Vagina (tissue), 2 donors: ENCODE data around the gene KRT74. TPM values are rescaled to one million over a fixed set of nuclear protein-coding genes. Genes with fewer than 3 reads are reported as not detected.
A peak's percentile ranks its signal among the peaks of the same experiment; 100 is the strongest.

Experiments used
- DNase-seq, 2 donors: peaks; one replicate each; pipeline ENCODE4 v3.0.0-alpha.2; 2017; ENCODE audit errors: extremely low spot score in 2 of 2
- H3K27ac ChIP-seq: fragments of 200-600 bp; sonication (generic); one replicate; pipeline ENCODE4 v1.5.1; 2019
- H3K27me3 ChIP-seq: fragments of 200-600 bp; sonication (generic); one replicate; pipeline ENCODE4 v1.5.1; 2019
- H3K36me3 ChIP-seq, 2 donors: fragments of 200-600 bp; sonication (generic); one replicate each; pipeline ENCODE4 v1.5.1; 2017 to 2019
- H3K4me1 ChIP-seq: fragments of 200-600 bp; sonication (generic); one replicate; pipeline ENCODE4 v1.5.1; 2019
- H3K4me3 ChIP-seq, 2 donors: fragments of 200-600 bp; sonication (generic); 1 replicate in 1 of 2; 2 replicates in 1 of 2; pipeline ENCODE4 v1.5.1; 2016 to 2019
- H3K9me3 ChIP-seq: fragments of 200-600 bp; sonication (generic); one replicate; pipeline ENCODE4 v1.5.1; 2019
- POLR2A ChIP-seq, 2 donors: fragments of 450-650 bp; IDR thresholded peaks; one replicate each; pipeline ENCODE4 v1.6.1; 2017; ENCODE audit warnings: antibody characterized with exemption in 2 of 2, mild to moderate bottlenecking in 2 of 2, moderate library complexity in 2 of 2
- POLR2AphosphoS5 ChIP-seq, 2 donors: sonication (generic); formaldehyde crosslinking; IDR thresholded peaks; one replicate each; pipeline ENCODE4 v1.9.0; 2017; ENCODE audit warnings: antibody characterized with exemption in 2 of 2, mild to moderate bottlenecking in 2 of 2, low read depth in 1 of 2; ENCODE audit not compliant: insufficient read depth in 1 of 2
- intact Hi-C: fragments of 100-400 bp; cut with DNase I; formaldehyde crosslinking; loops from one replicate; pipeline ENCODE4 v1.15.1; 2023
- total RNA-seq: library from RNA; depleted of rRNA; stranded (reverse); fragments of >200 nt; gene quantifications from one replicate; pipeline ENCODE4 v1.2.3, GENCODE V29; 2016
- TF ChIP-seq, protein P1 (sequence below), 3 experiments: fragments of 450-650 bp in 2 of 3; fragments of 200-600 bp in 1 of 3; sonication (generic) in 1 of 3; IDR thresholded peaks; one replicate each; pipeline ENCODE4 v1.5.1; 2017 to 2019; ENCODE audit warnings: antibody characterized with exemption in 3 of 3, mild to moderate bottlenecking in 2 of 3, moderate library complexity in 2 of 3

The KRT74 gene
- total RNA-seq, 1 donor from 2014 or later: not detected

DNA sequence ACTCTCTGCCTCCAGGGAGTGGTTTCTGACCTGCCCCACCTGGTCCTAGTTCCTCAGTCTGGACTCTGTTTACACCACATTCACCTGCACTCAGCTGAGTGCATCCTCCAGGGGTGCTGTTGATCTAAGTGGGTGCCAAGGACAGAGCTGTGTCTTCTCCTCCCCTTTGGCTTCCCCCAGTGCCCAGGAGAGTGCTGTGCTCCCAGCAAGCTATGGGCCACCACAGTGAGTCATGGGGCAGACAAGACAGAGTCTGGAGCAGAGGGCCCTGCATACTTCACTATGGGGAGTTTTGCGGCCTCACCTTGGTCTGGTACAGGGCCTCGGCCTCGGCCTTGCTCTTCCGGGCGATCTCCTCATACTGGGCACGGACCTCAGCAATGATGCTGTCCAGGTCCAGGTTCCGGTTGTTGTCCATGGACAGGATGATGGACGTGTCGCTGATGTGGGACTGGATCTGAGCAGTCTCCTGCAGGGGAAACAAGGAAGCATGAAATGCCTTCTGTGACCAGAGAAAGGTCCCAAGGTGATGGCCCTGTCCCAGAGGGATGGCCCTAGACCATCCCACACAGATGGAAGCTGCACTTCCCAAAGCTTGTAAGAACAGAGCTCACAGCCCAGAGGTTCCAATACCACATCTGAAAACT is 39.9 kb upstream of the KRT74 start:
- no peak overlapping the region for H3K4me3 ChIP-seq
- H3K36me3 ChIP-seq: no peaks in the 10 kb centered on the region
- no peaks in the 10 kb centered on the region for H3K9me3 ChIP-seq
- DNase-seq: peak; percentile 18 to 64
- no peak overlapping the region for H3K27ac ChIP-seq
- H3K27me3 ChIP-seq: no peaks in the 10 kb centered on the region
- H3K4me1 ChIP-seq: no peaks in the 10 kb centered on the region
- TF ChIP-seq, protein P1, sequence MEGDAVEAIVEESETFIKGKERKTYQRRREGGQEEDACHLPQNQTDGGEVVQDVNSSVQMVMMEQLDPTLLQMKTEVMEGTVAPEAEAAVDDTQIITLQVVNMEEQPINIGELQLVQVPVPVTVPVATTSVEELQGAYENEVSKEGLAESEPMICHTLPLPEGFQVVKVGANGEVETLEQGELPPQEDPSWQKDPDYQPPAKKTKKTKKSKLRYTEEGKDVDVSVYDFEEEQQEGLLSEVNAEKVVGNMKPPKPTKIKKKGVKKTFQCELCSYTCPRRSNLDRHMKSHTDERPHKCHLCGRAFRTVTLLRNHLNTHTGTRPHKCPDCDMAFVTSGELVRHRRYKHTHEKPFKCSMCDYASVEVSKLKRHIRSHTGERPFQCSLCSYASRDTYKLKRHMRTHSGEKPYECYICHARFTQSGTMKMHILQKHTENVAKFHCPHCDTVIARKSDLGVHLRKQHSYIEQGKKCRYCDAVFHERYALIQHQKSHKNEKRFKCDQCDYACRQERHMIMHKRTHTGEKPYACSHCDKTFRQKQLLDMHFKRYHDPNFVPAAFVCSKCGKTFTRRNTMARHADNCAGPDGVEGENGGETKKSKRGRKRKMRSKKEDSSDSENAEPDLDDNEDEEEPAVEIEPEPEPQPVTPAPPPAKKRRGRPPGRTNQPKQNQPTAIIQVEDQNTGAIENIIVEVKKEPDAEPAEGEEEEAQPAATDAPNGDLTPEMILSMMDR (IDR thresholded peaks at IDR 0.05): no peak
- TF ChIP-seq POLR2AphosphoS5 (IDR thresholded peaks at IDR 0.05; ENCODE audit: insufficient read depth in 1 of 2, low read depth in 1 of 2): no peak
- no peak for TF ChIP-seq POLR2A (IDR thresholded peaks at IDR 0.05)
- intact Hi-C loops: no loop called here

DNA sequence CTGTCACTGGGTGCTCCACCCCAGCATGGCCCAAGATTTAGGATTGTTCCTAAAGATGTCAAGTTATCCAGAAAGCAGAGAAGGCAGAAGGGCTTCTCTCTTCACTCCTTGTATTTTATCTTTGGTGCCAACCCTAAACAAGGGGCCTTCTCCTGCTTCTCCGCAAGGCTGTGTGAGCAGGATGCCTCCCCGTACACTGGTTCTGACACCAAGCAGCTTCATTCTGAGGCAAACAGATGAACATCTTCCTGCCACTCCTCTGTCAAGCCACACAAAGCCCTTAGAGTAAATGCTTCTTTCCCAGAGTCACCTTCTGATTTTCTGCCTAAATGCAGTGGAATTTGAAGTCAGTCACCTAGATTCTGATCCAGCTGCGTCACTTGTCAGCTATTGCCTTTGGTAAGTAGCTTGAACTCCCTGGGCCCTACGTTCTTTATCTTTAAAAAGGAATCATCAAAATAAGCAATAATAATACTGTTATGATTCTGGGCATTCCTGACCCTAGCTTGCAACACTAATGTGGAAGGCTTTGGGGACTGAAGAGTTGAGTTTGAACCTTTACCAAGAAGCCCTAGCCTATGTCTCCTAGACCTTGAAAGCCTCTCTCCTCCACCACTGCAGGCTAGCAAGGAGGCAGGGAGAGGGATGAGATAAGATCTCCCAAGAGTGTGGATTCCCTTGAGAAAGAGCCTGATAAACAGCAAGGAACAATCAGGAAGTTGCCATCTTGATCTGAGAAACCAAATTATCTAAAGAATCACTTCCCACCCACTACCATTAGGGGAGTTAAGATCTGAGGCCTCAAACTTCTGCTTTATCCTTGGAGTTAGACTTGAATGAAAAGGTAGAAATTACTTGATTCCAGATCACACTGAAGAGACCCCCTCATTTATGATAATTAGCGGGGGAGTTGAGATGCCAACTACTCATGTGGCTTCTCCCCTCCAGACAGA is 39.1 kb upstream of the KRT74 start:
- TF ChIP-seq POLR2AphosphoS5 (IDR thresholded peaks at IDR 0.05; ENCODE audit: insufficient read depth in 1 of 2, low read depth in 1 of 2): no peak
- TF ChIP-seq POLR2A (IDR thresholded peaks at IDR 0.05): no peak
- TF ChIP-seq, protein P1 (IDR thresholded peaks at IDR 0.05): no peak
- no peaks in the 10 kb centered on the region for H3K9me3 ChIP-seq
- no peaks in the 10 kb centered on the region for H3K36me3 ChIP-seq
- intact Hi-C loops: no loop called here
- peak; percentile 22 to 46 for DNase-seq
- H3K27me3 ChIP-seq: no peaks in the 10 kb centered on the region
- no peaks in the 10 kb centered on the region for H3K4me1 ChIP-seq
- no peak overlapping the region for H3K27ac ChIP-seq
- no peak overlapping the region for H3K4me3 ChIP-seq

DNA sequence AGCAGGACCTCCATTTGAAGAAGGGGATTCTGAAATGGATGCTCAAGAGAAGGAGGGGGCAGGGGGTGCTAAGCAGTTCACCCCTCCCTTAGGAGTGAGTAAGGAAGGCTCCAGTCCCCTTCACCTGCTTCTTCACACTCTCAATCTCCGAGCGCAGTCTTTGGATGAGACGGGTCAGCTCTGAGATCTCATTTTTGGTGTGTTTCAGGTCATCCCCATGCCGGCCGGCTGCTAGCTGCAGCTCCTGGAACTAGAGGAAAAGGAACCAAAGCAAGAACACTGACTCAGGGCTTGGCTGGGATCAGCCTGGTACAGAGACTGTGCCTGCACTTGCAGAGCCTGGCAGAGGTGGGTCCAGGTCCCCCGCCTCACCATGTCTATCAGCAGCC is 37.4 kb upstream of the KRT74 start:
- no peak overlapping the region for H3K4me3 ChIP-seq
- H3K27ac ChIP-seq: no peak overlapping the region
- H3K9me3 ChIP-seq: no peaks in the 10 kb centered on the region
- peak; percentile 60 to 81 for DNase-seq
- H3K27me3 ChIP-seq: no peaks in the 10 kb centered on the region
- no peaks in the 10 kb centered on the region for H3K4me1 ChIP-seq
- no peaks in the 10 kb centered on the region for H3K36me3 ChIP-seq
- no peak for TF ChIP-seq POLR2AphosphoS5 (IDR thresholded peaks at IDR 0.05; ENCODE audit: insufficient read depth in 1 of 2, low read depth in 1 of 2)
- intact Hi-C loops: no loop called here

DNA sequence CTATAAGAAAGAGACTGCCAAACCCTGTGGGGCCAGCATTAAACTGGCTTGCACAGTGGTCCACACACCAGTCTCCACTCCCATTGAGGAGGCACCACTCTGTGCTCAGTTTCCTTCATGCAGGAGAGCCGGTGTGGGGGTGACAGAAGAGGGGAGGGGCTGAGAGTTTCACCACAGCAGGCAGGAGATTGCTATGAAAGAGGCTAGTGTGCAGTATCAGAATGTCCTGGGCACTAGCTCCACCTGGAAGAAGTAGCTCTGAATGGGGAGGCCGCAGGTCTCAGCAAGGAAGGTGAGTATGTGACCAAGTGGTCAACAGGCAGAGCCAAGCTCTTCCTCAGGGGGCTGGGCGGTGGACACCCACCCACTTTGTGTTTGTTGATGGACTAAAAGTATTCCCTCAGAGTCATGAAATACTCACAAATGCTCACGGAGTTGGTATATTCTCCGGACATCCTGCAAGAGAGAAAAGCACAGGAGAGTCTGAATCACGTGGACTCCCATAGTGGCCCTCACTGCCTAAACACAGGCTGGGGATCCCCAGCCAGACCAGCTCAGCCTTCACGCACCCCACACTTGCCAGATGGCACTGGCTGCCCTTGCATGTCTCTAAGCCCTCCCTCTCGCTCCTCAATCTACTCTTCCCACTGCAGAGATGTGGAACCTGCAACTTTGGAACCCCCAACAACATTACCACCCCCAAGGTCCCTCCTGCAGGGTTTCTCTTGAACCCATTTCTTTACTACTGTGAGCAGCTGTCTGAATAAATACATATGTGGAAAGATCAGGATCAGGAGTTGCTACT is 35.4 kb upstream of the KRT74 start:
- TF ChIP-seq POLR2AphosphoS5 (IDR thresholded peaks at IDR 0.05; ENCODE audit: insufficient read depth in 1 of 2, low read depth in 1 of 2) (no peak), POLR2A (IDR thresholded peaks at IDR 0.05) (no peak)
- TF ChIP-seq, protein P1 (IDR thresholded peaks at IDR 0.05): no peak
- no peaks in the 10 kb centered on the region for H3K27me3 ChIP-seq
- no peaks in the 10 kb centered on the region for H3K36me3 ChIP-seq
- intact Hi-C loops: no loop called here
- H3K4me3 ChIP-seq: no peak overlapping the region
- no peak overlapping the region for H3K27ac ChIP-seq
- no peaks in the 10 kb centered on the region for H3K9me3 ChIP-seq
- H3K4me1 ChIP-seq: no peaks in the 10 kb centered on the region
- DNase-seq: peak; percentile 67 to 81

DNA sequence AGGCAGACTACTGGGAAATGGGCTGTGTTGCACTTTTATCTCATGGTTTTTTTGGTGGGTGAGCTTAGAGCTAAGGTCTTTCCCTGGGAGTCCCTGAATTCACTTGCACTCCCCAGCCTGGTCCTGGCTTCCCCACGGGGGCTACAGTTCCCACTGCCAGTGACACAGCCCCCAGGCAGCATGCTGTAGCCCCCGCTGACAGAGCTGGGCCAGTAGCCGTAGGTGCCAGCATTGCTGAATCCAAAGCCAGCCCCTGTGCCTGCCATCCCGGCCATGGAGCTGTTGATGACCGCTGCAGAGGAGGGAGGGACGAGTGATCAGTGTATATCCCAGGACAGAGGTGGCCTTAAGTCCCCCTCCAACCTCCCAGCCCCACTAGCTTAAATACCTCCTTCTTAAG is 34.5 kb upstream of the KRT74 start:
- no peak overlapping the region for H3K27ac ChIP-seq
- no peak overlapping the region for H3K4me3 ChIP-seq
- H3K4me1 ChIP-seq: no peaks in the 10 kb centered on the region
- peak in 1 of 2 donors; percentile 84 for DNase-seq
- no peaks in the 10 kb centered on the region for H3K36me3 ChIP-seq
- TF ChIP-seq POLR2AphosphoS5 (IDR thresholded peaks at IDR 0.05; ENCODE audit: insufficient read depth in 1 of 2, low read depth in 1 of 2): no peak
- TF ChIP-seq, protein P1 (IDR thresholded peaks at IDR 0.05): no peak
- no peak for TF ChIP-seq POLR2A (IDR thresholded peaks at IDR 0.05)
- intact Hi-C loops: no loop called here
- H3K9me3 ChIP-seq: no peaks in the 10 kb centered on the region
- no peaks in the 10 kb centered on the region for H3K27me3 ChIP-seq
